ENCODE measurements around the gene PANK1.

PANK1 gene

GRCh38 chr10:89651916-89652573 lies 7.0 kb upstream of the PANK1 start:
- Histone ChIP-seq H3K4me1 (ENCODE audit: control insufficient read depth in 1 of 2, insufficient read depth in 2 of 2, low read length in 2 of 2) (no peaks in the 10 kb centered on the region), H3K36me3 (ENCODE audit: control insufficient read depth in 1 of 2, insufficient read depth in 2 of 2, low read length in 2 of 2) (no peaks in the 10 kb centered on the region), H3K9me3 (ENCODE audit: control insufficient read depth in 1 of 2, low read length in 2 of 2) (no peaks in the 10 kb centered on the region), H3K4me3 (ENCODE audit: low read depth in 1 of 2, low read length in 2 of 2) (no peak overlapping the region), H3K27ac (ENCODE audit: low read length) (no peak overlapping the region), H3K27me3 (ENCODE audit: low read depth, low read length) (no peaks in the 10 kb centered on the region)

DNA sequence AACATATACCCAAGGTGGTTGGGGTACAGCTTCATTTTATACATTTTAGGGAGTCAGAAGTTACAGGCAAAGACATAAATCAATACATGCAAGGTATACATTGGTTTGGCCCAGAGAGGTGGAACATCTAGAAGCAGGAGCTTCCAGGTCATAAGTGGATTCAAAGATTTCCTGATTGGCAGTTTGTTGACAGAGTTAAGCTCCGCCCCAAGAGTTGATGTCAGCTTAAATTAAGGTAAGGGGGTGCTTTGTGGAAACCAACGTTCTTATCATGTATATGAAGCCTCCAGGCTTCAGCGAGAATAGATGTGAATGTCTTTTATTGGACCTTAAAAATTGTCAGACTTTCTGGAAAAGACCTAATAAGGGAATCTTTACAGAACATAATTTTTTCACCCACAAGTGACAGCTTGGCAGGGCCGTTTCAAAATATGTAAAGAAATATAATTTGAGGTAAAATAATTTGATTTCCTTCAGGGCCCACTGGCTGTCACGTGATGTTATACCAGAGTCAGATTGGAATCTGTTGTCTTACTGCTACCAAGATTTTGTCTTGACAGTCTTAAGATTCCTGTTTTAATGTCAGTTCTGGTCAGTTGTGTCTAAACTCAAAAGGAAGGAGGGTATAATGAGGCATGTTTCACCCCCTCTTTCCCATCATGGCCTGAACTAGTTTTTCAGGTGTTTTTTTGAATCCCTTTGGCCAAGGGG lies 6.3 kb upstream of the PANK1 start:
- Histone ChIP-seq H3K9me3 (ENCODE audit: control insufficient read depth in 1 of 2, low read length in 2 of 2) (no peaks in the 10 kb centered on the region), H3K4me3 (ENCODE audit: low read depth in 1 of 2, low read length in 2 of 2) (no peak overlapping the region), H3K36me3 (ENCODE audit: control insufficient read depth in 1 of 2, insufficient read depth in 2 of 2, low read length in 2 of 2) (no peaks in the 10 kb centered on the region), H3K27me3 (ENCODE audit: low read depth, low read length) (no peaks in the 10 kb centered on the region), H3K27ac (ENCODE audit: low read length) (no peak overlapping the region), H3K4me1 (ENCODE audit: control insufficient read depth in 1 of 2, insufficient read depth in 2 of 2, low read length in 2 of 2) (no peaks in the 10 kb centered on the region)

- no peak overlapping the region for H3K27ac ChIP-seq (ENCODE audit: low read length)
- no peaks in the 10 kb centered on the region for H3K27me3 ChIP-seq (ENCODE audit: low read depth, low read length)
- H3K9me3 ChIP-seq (ENCODE audit: control insufficient read depth in 1 of 2, low read length in 2 of 2): no peaks in the 10 kb centered on the region
- no peak overlapping the region for H3K4me3 ChIP-seq (ENCODE audit: low read depth in 1 of 2, low read length in 2 of 2)
- peaks cover 0 to 7% of the 10 kb centered on the region in 2 donors for H3K4me1 ChIP-seq (ENCODE audit: control insufficient read depth in 1 of 2, insufficient read depth in 2 of 2, low read length in 2 of 2)
- no peaks in the 10 kb centered on the region for H3K36me3 ChIP-seq (ENCODE audit: control insufficient read depth in 1 of 2, insufficient read depth in 2 of 2, low read length in 2 of 2)
These were observed 4.0 kb upstream of the PANK1 start for GRCh38 chr10:89649051-89649450.

GRCh38 chr10:89648074-89648473 lies 3.0 kb upstream of the PANK1 start:
- peaks cover 4 to 7% of the 10 kb centered on the region in 2 donors for H3K4me1 ChIP-seq (ENCODE audit: control insufficient read depth in 1 of 2, insufficient read depth in 2 of 2, low read length in 2 of 2)
- no peaks in the 10 kb centered on the region for H3K27me3 ChIP-seq (ENCODE audit: low read depth, low read length)
- no peak overlapping the region for H3K27ac ChIP-seq (ENCODE audit: low read length)
- no peak overlapping the region for H3K4me3 ChIP-seq (ENCODE audit: low read depth in 1 of 2, low read length in 2 of 2)
- no peaks in the 10 kb centered on the region for H3K36me3 ChIP-seq (ENCODE audit: control insufficient read depth in 1 of 2, insufficient read depth in 2 of 2, low read length in 2 of 2)
- H3K9me3 ChIP-seq (ENCODE audit: control insufficient read depth in 1 of 2, low read length in 2 of 2): no peaks in the 10 kb centered on the region

DNA sequence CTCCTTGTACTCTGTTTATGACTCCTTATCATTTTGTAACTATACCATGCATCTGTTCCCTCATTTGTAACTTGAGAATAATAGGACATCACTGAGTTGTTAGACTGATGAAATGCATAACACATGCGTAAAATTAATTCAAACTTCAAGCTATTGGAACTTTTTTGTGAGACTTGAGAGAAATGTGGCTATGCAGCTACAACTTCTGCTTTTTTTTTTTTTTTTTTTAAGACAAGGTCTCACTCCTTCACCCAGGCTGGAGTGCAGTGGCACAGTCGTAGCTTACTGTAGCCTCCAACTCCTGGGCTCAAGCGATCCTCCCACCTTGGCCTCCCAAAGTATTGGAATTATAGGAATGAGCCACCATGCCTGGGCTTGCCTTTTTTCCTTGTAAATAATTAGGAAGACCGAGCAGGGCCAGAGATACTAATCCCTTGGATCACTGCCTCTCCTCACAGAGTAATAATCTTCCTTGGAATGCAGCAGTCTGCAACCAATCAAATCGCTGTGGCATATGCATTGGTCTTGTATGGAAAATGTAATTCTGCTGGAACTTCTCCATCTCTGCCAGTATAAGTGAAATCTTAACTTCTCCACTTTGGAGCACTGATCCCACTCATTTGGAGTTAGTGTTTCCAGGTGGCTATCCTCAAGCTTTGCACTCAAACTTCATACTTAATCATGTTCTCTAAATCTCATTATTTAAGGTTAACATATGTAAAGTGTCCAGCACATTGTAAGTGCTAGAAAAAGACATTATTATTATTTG lies 2.0 kb upstream of the PANK1 start:
- H3K27ac ChIP-seq (ENCODE audit: low read length): no peak overlapping the region
- H3K27me3 ChIP-seq (ENCODE audit: low read depth, low read length): no peaks in the 10 kb centered on the region
- H3K36me3 ChIP-seq (ENCODE audit: control insufficient read depth in 1 of 2, insufficient read depth in 2 of 2, low read length in 2 of 2): no peaks in the 10 kb centered on the region
- no peak overlapping the region for H3K4me3 ChIP-seq (ENCODE audit: low read depth in 1 of 2, low read length in 2 of 2)
- peaks cover 4 to 7% of the 10 kb centered on the region in 2 donors for H3K4me1 ChIP-seq (ENCODE audit: control insufficient read depth in 1 of 2, insufficient read depth in 2 of 2, low read length in 2 of 2)
- H3K9me3 ChIP-seq (ENCODE audit: control insufficient read depth in 1 of 2, low read length in 2 of 2): no peaks in the 10 kb centered on the region

GRCh38 chr10:89645742-89646172 lies 715 bp upstream of the PANK1 start:
- Histone ChIP-seq H3K27ac (ENCODE audit: low read length) (peak overlapping the region; percentile 79), H3K4me3 (ENCODE audit: low read depth in 1 of 2, low read length in 2 of 2) (peak overlapping the region; percentile 88 to 90), H3K36me3 (ENCODE audit: control insufficient read depth in 1 of 2, insufficient read depth in 2 of 2, low read length in 2 of 2) (no peaks in the 10 kb centered on the region), H3K4me1 (ENCODE audit: control insufficient read depth in 1 of 2, insufficient read depth in 2 of 2, low read length in 2 of 2) (peaks cover 4 to 7% of the 10 kb centered on the region in 2 donors), H3K9me3 (ENCODE audit: control insufficient read depth in 1 of 2, low read length in 2 of 2) (no peaks in the 10 kb centered on the region), H3K27me3 (ENCODE audit: low read depth, low read length) (no peaks in the 10 kb centered on the region)

DNA sequence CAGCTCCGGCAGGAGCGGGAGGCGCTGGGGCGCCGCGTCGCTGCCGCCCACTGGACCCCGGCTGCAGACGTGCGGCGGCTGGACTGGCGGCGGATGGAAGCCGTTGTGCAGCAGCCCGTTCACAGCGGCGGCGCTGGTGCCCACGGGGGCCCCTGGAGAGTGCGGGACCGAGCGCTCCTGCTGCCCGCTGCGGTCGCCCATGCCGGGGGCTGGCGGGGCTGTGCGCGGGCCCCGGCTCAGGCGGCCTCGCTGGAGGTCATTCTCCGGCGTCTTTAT lies 413 bp downstream of the PANK1 start:
- peak overlapping the region; percentile 80 for H3K27ac ChIP-seq (ENCODE audit: low read length)
- H3K9me3 ChIP-seq (ENCODE audit: control insufficient read depth in 1 of 2, low read length in 2 of 2): no peaks in the 10 kb centered on the region
- no peaks in the 10 kb centered on the region for H3K27me3 ChIP-seq (ENCODE audit: low read depth, low read length)
- no peaks in the 10 kb centered on the region for H3K36me3 ChIP-seq (ENCODE audit: control insufficient read depth in 1 of 2, insufficient read depth in 2 of 2, low read length in 2 of 2)
- peak overlapping the region; percentile 88 to 90 for H3K4me3 ChIP-seq (ENCODE audit: low read depth in 1 of 2, low read length in 2 of 2)
- H3K4me1 ChIP-seq (ENCODE audit: control insufficient read depth in 1 of 2, insufficient read depth in 2 of 2, low read length in 2 of 2): peaks cover 4 to 7% of the 10 kb centered on the region in 2 donors

DNA sequence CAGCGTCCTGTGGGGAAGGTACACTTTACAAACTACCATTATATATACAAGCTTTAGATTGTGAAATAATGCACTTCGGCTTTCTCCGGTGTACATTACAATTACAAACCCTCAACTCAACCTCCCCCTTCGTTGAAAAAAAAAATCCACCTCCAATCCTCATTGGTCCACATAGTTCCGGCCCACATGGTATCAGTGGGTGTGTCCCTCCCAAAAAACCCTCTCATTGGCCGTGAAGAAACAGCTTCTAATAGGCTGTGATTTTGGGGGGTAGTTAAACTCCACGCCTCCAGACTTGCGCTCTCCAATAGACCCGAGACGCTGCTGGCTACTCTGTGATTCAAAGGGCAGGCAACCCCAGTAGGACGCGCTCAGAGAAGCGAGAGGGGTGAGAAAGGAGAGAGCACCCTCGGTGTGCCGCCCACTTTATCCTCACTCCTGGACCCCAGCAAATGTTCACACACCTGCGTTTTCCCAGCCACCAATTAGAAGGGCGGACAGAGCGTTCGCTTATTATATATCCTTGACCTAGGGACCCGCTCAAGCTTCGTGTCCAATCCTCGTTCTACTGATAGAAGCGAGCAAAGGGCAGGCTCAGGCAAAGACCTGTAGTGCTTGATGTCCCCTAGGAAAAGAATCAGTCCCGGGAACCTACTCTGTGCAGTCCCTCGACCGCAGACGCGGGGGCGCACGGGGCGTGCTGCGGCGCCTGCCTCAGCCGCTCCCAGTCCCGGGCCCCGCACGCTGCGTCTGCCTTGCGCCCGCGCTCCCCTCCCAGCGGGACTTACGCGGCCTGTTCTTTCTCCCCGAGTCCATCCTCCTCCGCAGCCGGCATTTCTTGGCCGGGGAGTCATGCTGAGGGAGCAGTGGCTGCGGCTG lies 991 bp downstream of the PANK1 start:
- Histone ChIP-seq H3K4me1 (ENCODE audit: control insufficient read depth in 1 of 2, insufficient read depth in 2 of 2, low read length in 2 of 2) (peaks cover 4 to 7% of the 10 kb centered on the region in 2 donors), H3K27me3 (ENCODE audit: low read depth, low read length) (no peaks in the 10 kb centered on the region), H3K4me3 (ENCODE audit: low read depth in 1 of 2, low read length in 2 of 2) (peak overlapping the region; percentile 88 to 90), H3K27ac (ENCODE audit: low read length) (peak overlapping the region; percentile 80), H3K9me3 (ENCODE audit: control insufficient read depth in 1 of 2, low read length in 2 of 2) (no peaks in the 10 kb centered on the region), H3K36me3 (ENCODE audit: control insufficient read depth in 1 of 2, insufficient read depth in 2 of 2, low read length in 2 of 2) (no peaks in the 10 kb centered on the region)

- H3K27me3 ChIP-seq (ENCODE audit: low read depth, low read length): no peaks in the 10 kb centered on the region
- no peaks in the 10 kb centered on the region for H3K9me3 ChIP-seq (ENCODE audit: control insufficient read depth in 1 of 2, low read length in 2 of 2)
- H3K36me3 ChIP-seq (ENCODE audit: control insufficient read depth in 1 of 2, insufficient read depth in 2 of 2, low read length in 2 of 2): no peaks in the 10 kb centered on the region
- peak overlapping the region; percentile 88 to 90 for H3K4me3 ChIP-seq (ENCODE audit: low read depth in 1 of 2, low read length in 2 of 2)
- H3K4me1 ChIP-seq (ENCODE audit: control insufficient read depth in 1 of 2, insufficient read depth in 2 of 2, low read length in 2 of 2): peaks cover 4 to 7% of the 10 kb centered on the region in 2 donors
- H3K27ac ChIP-seq (ENCODE audit: low read length): peak overlapping the region; percentile 10
These were observed 1.6 kb downstream of the PANK1 start for GRCh38 chr10:89643431-89643811.

- H3K27me3 ChIP-seq (ENCODE audit: low read depth, low read length): no peaks in the 10 kb centered on the region
- H3K27ac ChIP-seq (ENCODE audit: low read length): no peak overlapping the region
- peaks cover 4 to 7% of the 10 kb centered on the region in 2 donors for H3K4me1 ChIP-seq (ENCODE audit: control insufficient read depth in 1 of 2, insufficient read depth in 2 of 2, low read length in 2 of 2)
- H3K4me3 ChIP-seq (ENCODE audit: low read depth in 1 of 2, low read length in 2 of 2): no peak overlapping the region
- H3K9me3 ChIP-seq (ENCODE audit: control insufficient read depth in 1 of 2, low read length in 2 of 2): no peaks in the 10 kb centered on the region
- no peaks in the 10 kb centered on the region for H3K36me3 ChIP-seq (ENCODE audit: control insufficient read depth in 1 of 2, insufficient read depth in 2 of 2, low read length in 2 of 2)
These were observed 2.8 kb downstream of the PANK1 start for GRCh38 chr10:89642193-89642592.

GRCh38 chr10:89640241-89640640 lies 4.8 kb downstream of the PANK1 start:
- no peaks in the 10 kb centered on the region for H3K9me3 ChIP-seq (ENCODE audit: control insufficient read depth in 1 of 2, low read length in 2 of 2)
- H3K36me3 ChIP-seq (ENCODE audit: control insufficient read depth in 1 of 2, insufficient read depth in 2 of 2, low read length in 2 of 2): no peaks in the 10 kb centered on the region
- no peak overlapping the region for H3K27ac ChIP-seq (ENCODE audit: low read length)
- H3K4me1 ChIP-seq (ENCODE audit: control insufficient read depth in 1 of 2, insufficient read depth in 2 of 2, low read length in 2 of 2): peaks cover 1 to 4% of the 10 kb centered on the region in 2 donors
- no peak overlapping the region for H3K4me3 ChIP-seq (ENCODE audit: low read depth in 1 of 2, low read length in 2 of 2)
- no peaks in the 10 kb centered on the region for H3K27me3 ChIP-seq (ENCODE audit: low read depth, low read length)
